Measurements from ENCODE around the gene FTSJ1.

FTSJ1 gene

DNA sequence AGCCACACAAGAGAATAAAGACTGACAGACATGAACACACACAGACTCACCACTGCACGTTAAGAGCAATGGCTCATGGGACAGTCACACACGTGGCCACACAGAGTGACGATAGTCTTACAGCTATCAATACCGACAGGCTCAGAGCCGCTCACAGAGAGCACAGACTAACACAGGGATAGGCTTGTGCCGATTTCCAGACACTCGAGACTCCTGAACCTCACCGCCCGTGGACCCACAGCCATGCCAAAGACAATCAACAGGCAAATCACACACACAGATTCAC is 5.2 kb upstream of the FTSJ1 start:
- no peak for DNase-seq (ENCODE audit: low read depth in 3 of 3)

DNA sequence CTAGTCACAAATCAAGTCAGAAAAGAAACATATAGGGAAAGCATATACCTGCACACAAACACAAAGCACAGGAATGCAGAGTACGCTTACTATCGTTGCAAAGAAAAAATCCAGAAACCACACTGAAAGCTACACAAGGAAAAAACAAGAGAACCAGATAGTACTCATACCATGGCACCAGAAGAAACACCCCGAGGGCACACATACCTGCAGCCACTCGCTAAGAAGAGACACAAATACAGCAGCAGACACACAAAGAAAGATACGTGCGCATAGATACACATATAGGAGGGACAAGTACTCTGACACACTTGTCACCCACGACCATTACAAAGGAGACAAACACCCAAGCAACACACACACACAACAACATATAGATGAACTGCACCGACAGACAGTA is 4.5 kb upstream of the FTSJ1 start:
- DNase-seq (ENCODE audit: low read depth in 3 of 3) = no peak

DNA sequence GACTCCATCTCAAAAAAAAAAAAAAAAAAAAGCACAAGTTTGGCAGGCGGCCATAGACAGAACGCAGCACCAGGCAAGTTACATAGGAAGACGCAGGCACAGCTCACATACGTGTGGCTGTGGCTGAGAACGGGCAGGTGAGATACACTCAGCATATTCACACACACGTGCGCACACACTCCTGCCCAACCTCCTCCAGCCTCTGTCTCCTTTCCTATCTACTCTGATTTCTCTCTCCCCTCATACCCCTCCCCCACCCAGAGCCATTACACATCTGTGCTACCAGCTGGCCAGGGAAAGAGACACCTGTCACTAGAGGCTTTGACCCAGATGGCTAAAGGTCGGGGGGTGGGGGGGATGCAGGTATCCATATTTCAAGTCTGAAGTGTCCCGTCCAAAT is 3.8 kb upstream of the FTSJ1 start:
- DNase-seq (ENCODE audit: low read depth in 3 of 3) = no peak

DNA sequence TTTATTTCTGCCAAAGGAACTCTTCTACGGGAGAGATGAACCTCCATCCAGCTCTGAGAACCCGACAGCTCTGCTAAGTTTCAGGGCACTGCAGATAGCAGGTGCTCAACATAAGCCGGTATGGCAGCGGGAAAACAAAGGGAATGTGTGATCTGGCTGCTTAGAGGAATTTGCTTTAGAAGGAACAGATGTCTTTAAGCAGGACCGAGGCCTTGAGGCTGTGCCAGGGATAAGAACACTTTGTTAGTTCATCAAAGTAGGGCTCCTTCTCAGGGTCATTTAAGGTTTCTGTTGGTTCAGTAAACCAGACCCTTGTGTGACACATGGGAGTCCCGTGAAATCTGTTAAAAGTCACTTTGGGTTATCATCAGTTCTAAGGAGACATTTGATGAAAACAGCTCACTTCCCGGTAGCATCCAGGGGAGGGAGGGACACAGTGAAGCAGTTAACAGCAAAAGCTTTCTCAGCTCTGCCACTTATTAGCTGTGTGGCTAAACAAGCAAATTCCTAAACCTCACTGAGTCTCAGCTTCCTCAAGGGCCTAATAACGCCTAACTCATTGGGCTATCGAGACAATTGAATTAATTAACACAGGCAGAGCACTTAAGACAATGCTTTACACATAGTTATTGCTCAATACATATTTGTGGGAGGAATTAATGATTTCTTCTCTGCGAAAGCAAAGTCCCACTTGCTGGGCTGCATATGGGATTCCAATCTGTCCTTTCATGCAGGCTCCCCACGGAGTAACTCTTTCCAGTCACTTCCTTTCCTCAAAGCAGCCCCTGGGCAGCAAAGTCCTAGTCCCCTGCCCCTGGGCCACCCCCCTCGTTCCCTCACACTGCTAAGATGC is 2.9 kb upstream of the FTSJ1 start:
- DNase-seq (ENCODE audit: low read depth in 3 of 3) = no peak

DNA sequence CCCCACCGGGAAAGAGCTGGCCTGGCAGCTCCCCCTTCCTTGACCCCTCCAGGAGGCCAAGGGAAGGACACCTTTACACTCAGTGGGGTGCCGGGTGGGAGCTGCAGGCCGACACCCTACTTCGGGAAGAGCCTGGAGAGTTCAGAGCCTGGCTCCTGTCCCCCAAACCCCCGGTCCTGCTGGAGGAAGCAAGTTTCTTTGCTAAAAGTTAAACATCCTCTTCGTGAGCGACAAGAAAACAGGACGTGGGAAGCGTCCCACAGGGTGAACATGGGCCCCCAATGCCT is 2.4 kb upstream of the FTSJ1 start:
- no peak for DNase-seq (ENCODE audit: low read depth in 3 of 3)

DNA sequence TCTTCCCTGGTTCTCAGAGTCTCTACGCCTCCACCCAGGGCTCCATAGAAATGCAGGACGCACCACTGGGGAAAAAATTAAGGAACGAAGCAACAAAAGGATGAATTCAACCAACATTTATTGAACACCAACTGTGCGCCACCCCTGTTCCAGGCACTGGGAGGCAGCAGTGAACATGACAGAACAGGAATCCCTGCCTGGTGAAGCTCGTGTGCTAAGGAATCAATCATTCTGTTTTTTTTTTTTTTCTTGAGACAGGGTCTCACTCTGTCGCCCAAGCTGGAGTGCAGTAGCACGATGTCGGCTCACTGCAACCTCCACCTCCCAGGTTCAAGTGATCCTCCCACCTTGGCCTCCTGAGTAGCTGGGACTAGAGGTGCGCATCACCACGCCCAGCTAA is 1.9 kb upstream of the FTSJ1 start:
- no peak for DNase-seq (ENCODE audit: low read depth in 3 of 3)

DNA sequence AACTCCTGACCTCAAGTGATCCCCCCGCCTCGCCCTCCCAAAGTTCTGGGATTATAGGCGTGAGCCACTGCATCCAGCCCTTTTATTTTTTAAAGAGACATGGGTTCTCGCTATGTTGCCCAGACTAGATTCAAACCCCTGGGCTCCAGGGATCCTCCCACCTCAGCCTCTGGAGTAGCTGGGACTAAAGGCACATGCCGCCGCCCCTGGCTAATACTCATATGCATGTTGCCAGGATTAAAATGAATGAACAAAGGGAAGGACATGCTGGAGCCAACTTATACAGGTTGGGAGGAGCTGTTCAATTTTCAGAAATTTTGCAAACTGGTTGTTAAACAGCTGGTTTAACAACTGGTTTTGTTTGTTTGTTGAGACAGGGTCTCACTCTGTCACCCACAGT is 1.4 kb upstream of the FTSJ1 start:
- no peak for DNase-seq (ENCODE audit: low read depth in 3 of 3)

DNA sequence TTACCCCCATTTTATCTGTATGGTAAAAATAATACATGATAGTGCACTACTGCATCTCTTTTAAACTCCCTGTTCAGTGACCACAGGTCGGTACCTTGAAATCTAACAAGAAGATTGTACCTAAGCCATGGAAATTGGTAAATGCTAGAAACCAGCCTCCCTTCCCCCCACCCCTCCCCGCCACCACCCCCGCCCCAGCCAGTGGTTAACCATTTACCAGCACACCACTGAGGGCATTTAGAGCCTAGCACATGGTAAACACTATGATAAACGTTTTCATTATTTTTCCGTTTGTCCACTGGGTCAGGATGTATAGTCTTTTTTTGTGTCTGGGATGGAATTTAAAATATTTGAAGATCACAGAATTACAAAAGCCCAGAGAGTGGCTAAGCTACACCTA is 703 bp upstream of the FTSJ1 start:
- DNase-seq (ENCODE audit: low read depth in 3 of 3) = no peak

DNA sequence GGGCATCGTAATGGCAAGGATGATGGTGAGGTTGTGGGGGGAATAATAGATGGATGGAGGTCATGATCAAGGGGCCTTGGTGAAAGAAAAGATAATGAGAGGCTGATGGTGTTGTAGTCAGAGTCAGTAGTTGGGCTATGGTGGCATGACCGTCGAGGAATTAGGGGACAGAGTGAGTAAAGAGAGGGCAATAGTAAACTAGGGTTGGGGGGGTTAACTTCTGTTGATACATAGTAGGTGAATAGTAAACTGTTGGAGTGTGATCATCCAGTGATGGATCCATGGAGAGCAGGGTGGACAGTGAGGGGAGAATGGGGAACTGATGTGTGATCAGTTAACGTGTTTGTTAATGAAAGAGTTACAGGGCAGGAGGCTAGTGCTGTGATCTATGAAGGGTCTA is 920 bp downstream of the FTSJ1 start:
- DNase-seq (ENCODE audit: low read depth in 3 of 3) = no peak

DNA sequence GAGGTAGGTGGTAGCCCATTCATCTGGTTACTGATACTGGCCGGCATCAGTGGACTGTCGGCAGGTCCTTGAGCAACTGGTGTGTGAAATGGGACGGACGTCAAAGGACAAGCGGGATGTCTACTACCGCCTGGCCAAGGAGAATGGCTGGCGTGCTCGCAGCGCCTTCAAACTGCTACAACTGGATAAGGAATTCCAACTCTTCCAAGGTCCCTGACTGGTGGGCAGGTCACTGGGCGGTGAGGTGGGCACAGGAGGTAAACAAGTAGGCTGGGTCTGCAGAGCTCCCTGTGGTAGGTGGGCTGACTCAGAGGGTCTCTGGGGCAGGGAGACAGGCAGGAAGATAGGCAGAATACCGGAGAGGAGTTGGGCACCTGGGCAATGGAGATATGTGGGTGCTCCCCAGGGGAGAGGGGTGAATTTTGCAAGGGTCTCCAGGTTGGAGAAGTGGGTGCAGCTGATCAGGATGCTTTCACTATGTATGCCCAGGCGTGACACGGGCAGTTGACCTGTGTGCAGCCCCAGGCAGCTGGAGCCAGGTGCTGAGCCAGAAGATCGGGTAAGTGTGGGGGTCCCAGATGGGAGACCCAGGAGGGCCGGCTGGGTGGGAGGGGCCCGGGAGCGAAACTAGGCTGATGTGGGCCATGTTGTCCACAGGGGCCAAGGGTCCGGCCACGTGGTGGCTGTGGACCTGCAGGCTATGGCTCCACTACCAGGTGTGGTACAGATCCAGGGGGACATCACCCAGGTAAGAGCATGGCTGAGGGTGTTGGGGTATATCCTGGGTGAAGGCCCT is 2.2 kb downstream of the FTSJ1 start:
- no peak for DNase-seq (ENCODE audit: low read depth in 3 of 3)

DNA sequence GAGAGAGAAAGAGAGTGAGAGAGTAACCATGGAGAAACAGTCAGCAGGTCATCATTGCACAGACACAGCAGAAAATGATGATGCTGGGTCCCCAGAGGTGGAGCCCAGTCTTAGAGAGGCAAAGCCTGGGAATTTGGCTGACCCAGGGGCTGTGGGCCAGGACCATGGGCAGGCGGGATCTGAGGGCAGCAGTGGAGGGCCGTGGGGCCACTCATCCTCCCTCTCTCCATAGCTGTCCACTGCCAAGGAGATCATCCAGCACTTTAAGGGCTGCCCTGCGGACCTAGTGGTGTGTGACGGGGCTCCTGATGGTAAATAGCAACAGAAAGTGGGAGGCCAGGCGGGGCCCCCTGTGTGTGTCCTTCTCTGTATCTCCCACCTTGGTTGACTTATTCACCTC is 2.8 kb downstream of the FTSJ1 start:
- no peak for DNase-seq (ENCODE audit: low read depth in 3 of 3)

DNA sequence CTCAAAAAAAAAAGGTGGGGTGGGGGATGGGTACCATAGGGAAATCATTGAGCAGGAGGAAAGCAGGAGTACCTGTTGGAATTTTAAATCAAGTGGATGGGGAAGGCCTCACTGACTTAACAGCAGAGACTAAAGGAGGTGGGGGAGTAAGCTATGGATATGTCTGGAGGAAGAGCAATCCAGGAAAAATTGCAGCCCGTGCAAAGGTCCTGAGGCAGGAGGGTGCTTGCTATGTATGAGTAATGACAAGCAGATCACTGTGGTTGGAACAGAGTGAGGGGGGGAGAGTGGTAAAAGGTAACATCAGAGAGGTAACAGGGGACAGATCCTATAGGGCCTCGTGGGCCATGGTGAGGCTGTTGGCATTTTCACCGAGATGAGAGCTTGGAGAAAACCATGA is 4.1 kb downstream of the FTSJ1 start:
- DNase-seq (ENCODE audit: low read depth in 3 of 3) = no peak

DNA sequence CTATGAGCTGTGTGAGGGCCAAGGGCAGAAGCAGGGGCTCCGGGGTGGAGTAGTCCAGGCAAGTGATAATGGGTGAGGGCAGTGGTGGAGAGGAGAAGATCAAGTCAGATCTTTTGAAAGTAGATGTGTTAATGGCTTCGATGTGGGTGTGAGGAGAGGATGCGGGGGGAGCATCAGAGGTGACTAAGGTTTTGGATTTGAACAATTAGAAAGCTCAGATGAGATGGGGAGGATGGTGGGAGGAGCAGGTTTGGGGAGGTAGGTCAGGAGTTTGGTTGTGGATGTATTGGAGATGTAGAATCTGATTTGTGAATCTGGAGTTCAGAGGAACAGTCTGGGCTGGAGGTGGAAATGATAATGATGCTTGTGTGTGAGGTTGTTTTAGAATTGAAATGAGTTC is 4.6 kb downstream of the FTSJ1 start:
- DNase-seq (ENCODE audit: low read depth in 3 of 3) = no peak

DNA sequence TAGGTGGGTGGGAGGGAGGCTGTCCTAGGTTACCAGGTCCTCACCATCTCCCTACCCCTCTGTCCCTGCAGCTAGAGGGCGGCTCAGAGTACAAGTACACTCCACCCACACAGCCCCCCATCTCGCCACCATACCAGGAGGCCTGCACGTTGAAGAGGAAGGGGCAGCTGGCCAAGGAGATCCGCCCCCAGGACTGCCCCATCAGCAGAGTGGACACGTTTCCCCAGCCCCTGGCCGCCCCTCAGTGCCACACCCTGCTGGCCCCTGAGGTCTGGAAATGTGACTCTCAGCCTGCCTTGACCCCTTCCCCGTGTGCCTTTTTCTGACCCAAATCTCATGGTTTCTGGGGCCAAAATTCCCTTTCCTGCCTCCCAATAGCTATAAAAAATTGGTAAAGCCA is 6.5 kb downstream of the FTSJ1 start:
- no peak for DNase-seq (ENCODE audit: low read depth in 3 of 3)

DNA sequence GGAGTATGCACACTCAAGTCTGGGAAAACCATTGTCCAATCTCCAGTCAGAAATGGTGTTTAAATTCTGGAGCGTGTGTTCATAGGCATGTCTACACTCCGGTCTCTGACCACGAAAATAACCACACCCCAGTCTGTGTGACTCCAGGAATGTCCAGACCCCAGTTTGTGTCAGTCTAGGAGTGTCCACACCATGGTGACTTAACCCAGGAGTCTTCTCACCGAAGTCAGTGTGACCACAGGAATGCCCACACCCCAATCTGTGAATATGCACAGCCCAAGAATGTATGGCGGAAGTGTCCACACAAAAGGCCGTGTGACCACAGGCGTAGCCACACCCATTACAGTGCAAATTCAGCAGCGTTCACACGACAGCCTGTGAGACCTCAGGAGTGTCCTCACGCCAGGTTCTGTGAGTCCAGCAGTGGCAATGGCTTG is 11.4 kb downstream of the FTSJ1 start:
- DNase-seq (ENCODE audit: low read depth in 3 of 3) = no peak

DNA sequence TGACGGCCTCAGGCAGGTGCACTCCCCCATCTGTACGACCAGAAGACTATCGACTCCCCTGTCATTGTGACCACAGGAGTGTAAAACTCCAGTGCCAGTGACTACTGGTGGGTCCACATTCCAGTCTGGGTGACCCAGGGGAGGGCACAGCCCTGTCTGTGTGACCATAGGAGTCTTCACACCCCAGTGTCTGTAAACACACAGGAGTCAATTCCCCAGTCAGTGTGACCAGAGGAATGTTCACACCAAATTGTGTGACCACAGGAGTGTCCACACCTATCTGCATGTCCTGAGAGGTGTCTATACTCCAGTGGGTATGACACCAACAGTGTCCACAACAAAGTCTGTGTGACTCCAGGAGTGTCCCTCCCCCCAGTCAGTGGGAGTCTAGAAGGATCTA is 12.0 kb downstream of the FTSJ1 start:
- no peak for DNase-seq (ENCODE audit: low read depth in 3 of 3)

DNA sequence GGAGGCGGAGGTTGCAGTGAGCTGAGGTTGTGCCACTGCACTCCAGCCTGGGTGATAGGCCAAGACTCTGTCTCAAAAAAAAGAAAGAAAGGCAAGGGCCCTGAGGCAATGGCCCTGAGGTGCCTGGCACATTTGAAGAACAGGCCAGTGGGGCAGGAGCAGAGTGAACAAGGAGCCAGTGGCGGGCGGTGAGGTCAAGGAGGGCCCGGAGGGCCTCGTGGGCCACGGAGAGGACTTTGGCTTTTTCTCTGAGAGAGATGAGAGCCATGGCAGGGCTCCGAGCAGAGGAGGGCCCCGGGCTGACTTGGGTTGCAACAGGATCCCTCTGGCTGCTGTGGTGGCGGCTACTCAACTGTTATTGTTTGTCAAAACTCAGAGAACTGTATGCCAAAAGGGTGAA is 13.3 kb downstream of the FTSJ1 start:
- DNase-seq (ENCODE audit: low read depth in 3 of 3) = no peak

DNA sequence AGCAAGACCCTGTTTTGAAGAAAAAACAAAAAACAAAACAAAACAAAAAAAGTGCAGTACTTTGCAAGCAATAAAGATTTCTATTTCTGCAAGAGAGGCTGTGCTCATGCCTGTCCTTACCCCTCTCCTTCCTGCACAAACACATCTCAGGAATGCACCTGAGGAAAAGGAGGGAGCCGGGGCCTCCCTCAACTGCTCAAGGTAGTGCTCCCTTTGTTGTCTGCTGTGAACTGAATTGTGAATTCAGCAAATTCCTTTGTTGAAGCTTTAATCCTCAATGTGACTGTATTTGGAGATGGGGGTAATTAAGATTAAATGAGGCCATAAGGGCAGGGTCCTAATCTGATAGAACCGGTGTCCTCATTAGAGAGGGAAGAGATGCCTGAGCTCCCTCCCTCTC is 13.9 kb downstream of the FTSJ1 start:
- DNase-seq (ENCODE audit: low read depth in 3 of 3) = no peak

DNA sequence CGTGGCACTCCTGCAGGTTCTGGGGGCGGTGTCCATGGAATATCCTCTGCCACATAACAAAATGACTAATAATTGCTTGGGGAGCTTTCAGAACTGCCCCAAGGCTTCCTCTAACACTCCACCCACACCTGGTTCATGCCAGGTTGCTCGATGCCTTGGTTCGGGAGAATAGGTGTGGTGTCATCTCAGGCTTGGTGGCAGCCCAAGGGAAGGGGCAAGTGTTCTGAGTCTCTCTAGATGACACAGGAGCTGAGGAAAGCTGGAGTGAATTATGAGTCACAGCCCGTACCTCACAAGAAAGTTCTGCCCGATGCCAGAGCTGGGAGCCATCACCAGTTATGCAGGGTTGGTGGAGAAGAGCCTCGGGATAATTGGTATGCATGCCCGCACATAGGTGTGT is 14.7 kb downstream of the FTSJ1 start:
- no peak for DNase-seq (ENCODE audit: low read depth in 3 of 3)

DNA sequence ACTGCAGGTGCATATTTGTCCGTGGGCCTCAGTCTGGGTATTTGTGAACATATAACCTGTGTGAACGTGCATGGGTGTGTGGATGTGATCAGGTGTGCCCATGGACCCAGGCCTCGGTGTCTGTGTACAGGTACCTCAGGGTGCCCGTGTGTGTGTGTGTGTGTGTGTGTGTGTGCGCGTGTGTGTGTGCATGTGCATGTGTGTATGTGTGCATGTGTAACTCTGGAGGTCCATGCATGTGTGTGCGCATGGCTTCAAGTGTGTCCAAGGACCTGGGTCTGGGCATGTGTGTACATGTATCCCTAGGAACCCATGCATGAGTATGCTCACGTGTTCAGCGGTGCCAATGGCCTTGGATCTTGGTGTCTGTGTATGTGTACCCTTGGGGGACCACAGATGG is 15.8 kb downstream of the FTSJ1 start:
- no peak for DNase-seq (ENCODE audit: low read depth in 3 of 3)

DNA sequence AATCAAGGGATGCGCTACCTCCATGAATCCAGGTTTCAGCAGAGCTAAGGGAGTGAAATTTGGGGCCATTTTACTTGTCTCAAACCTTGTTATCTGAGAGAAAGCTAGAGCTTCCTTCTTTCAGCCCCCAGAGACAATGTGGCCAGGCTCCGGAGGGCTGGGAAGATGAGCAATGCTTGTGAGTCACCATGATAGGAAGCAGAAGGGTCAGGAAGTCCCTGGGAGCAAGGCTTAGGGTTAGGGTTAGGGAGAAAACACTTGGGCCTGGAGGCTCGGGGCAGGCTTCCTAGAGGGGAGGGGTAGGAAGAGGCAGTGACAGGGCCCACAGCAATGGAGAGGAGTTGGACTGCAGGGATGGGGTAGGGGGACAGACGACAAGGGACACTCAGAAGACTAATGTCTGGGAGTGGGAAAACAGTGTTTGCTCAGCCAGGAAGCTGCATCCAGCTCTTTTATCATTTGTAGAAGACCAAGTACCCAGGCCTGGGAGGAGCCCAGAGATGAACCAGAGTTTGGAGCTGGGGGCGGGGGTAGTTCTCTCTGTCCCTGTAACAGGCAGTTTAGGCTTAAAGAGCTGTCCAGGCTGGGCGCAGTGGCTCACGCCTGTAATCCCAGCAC is 16.4 kb downstream of the FTSJ1 start:
- DNase-seq (ENCODE audit: low read depth in 3 of 3) = no peak

DNA sequence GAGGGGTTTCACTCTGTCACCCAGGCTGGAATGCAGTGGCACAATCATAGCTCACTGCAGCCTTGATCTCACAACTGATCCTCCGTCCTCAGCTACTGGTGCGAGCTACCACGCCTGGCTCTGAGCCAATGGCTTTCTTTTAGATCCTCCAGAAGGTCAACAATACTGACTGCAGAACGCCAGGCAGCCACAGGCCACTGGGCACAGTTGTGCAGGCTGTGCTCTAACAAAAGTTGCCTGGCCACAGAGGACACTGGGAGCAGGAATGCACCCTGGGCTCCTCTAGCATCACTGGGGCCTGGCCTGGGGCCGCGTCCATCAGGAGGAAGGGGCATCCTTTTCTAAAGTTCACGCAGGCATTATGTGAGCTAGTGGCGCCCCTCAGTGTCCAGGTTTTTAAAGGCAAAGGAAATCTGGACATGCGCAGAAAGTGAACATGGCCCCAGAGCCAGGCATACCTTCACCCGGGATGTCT is 17.9 kb downstream of the FTSJ1 start:
- no peak for DNase-seq (ENCODE audit: low read depth in 3 of 3)

DNA sequence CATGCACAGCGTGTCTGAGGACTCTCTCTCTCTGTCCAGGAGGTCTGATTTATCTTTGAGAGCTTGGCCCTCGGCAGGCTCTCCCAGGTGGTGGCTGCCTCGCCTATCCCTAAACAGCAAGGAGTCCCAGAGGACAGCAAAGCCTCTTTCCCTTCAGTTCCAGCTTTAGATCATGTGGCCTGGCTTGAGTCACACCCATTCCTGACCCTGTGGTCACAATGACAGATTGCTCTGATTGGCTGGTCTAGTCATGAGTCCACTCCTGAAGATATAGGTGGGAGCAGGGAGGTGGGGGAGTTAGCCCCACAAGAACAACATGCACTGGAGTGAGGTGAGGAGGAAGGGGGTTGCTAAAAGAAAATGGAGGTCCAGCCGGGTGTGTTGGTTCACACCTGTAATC is 20.7 kb downstream of the FTSJ1 start:
- no peak for DNase-seq (ENCODE audit: low read depth in 3 of 3)

Measured in stimulated activated CD4-positive, alpha-beta T cell treated with anti-CD3 and anti-CD28 coated beads, TNF-alpha, amount 100 ng/mL, for 4 hours (primary cell).